B cell (primary cell): ENCODE data around the gene C6orf132.

Experiments
- CTCF ChIP-seq: fragments of 200-600 bp; IDR thresholded peaks from one replicate; pipeline ENCODE4 v1.8.0; 2022; ENCODE audit warnings: antibody characterized with exemption, mild to moderate bottlenecking
- EZH2 ChIP-seq: IDR thresholded peaks from 2 replicates; pipeline ENCODE4 v1.6.1; 2012; ENCODE audit warnings: borderline replicate concordance, low read depth, mild to moderate bottlenecking, moderate library complexity, low read length; ENCODE audit not compliant: insufficient read depth, poor library complexity, severe bottlenecking

GRCh38 chr6:42112351-42112750 is 30.1 kb downstream of the C6orf132 start:
- TF ChIP-seq CTCF = no peak
- TF ChIP-seq EZH2 = no peak
